Measurements from ENCODE around the gene IL3.

Gene IL3

GRCh38 chr5:132021654-132022053 lies 38.8 kb upstream of the IL3 start:
- no peak for TF ChIP-seq CTCF (IDR thresholded peaks at IDR 0.05; ENCODE audit: low read length, missing control alignments)
- no peak overlapping the region for H3K4me3 ChIP-seq (replicated peaks; ENCODE audit: low read depth, low read length)
- no peak for DNase-seq (ENCODE audit: low read depth)

GRCh38 chr5:132022737-132023136 lies 37.7 kb upstream of the IL3 start:
- no peak for TF ChIP-seq CTCF (IDR thresholded peaks at IDR 0.05; ENCODE audit: low read length, missing control alignments)
- DNase-seq (ENCODE audit: low read depth): no peak
- H3K4me3 ChIP-seq (replicated peaks; ENCODE audit: low read depth, low read length): no peak overlapping the region

GRCh38 chr5:132023258-132024116 lies 37.0 kb upstream of the IL3 start:
- TF ChIP-seq CTCF (IDR thresholded peaks at IDR 0.05; ENCODE audit: low read length, missing control alignments): no peak
- DNase-seq (ENCODE audit: low read depth): no peak
- no peak overlapping the region for H3K4me3 ChIP-seq (replicated peaks; ENCODE audit: low read depth, low read length)

GRCh38 chr5:132024117-132024435 lies 36.4 kb upstream of the IL3 start:
- no peak for TF ChIP-seq CTCF (IDR thresholded peaks at IDR 0.05; ENCODE audit: low read length, missing control alignments)
- DNase-seq (ENCODE audit: low read depth): no peak
- H3K4me3 ChIP-seq (replicated peaks; ENCODE audit: low read depth, low read length): no peak overlapping the region

- H3K4me3 ChIP-seq (replicated peaks; ENCODE audit: low read depth, low read length): no peak overlapping the region
- no peak for TF ChIP-seq CTCF (IDR thresholded peaks at IDR 0.05; ENCODE audit: low read length, missing control alignments)
- peak; percentile 14 for DNase-seq (ENCODE audit: low read depth)
Measured at GRCh38 chr5:132024789-132025402, 35.6 kb upstream of the IL3 start.

- no peak for DNase-seq (ENCODE audit: low read depth)
- TF ChIP-seq CTCF (IDR thresholded peaks at IDR 0.05; ENCODE audit: low read length, missing control alignments): no peak
- H3K4me3 ChIP-seq (replicated peaks; ENCODE audit: low read depth, low read length): no peak overlapping the region
Measured at GRCh38 chr5:132025403-132025971, 35.0 kb upstream of the IL3 start.

Measured in fibroblast of pulmonary artery (primary cell).